NAMALWA (cell line): ENCODE results near the gene OR13J1.
A peak's percentile ranks its signal among the peaks of the same experiment; 100 is the strongest.

Experiments
- DNase-seq: peaks from one replicate; pipeline ENCODE4 v3.0.0-alpha.2; 2015; ENCODE audit warnings: low spot score

OR13J1 gene

DNA sequence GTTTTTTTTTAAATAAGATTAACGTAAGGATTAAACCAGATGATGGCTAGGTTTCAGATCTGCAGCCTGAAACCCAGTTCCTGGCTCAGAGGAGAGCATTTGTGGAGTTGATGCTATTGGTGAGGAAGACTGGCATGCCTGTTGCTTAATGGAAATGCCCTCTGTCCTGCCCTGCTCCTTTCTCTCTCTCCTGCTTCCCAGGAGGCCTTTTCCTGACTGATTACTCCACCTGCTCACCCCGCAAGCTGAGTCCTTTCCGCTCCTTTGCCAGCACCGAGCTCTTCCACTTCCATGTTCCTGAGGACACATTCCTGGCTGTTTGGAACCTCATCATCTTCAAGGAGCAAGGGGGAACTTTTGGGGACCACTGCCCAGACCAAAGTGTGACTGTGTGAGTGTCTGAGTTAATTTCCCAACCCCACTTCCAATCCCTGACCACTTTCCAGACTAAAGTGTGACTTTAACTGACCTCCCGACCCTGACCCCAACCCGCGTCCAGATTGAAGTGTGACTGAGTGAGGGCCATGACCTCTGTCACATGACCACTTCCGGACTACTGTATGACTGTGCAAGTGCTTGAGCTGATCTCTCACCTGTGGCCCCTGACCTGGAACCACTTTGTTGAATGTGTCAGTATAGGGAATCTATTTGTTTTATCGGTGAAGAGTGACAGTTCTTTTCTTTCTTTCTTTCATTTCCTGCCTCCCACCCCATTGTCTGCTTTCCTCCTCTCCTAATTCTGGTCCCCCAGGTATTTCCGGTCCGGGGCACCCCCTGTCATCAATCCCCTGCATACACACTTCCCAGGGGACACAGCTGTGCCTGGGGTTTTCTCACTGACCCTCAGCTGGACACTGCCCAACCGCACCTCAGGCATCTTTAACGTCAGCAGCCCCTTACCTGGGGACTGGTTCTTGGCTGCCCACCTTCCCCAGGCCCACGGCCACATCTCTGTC lies 35.7 kb downstream of the OR13J1 start:
- DNase-seq: no peak

DNA sequence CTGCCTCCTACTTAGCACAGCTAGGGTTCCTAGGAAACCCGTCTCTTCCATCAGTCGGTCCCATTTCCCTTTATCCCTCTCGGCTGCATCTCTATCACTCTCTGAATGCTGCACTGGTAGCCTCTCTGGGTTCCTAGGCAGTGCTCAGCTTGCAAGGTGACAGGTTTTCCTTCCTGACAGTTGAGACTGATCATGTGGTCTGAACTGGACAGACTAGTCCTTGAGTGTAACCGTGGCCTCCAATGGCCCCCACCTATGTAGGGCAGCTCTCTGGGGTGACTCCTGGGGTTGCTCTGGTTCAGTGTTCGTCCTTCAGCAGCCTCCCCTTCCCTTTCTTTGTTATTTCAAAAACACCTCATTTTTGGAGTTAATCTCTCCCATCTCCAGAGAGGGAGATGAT lies 37.4 kb downstream of the OR13J1 start:
- DNase-seq: no peak

DNA sequence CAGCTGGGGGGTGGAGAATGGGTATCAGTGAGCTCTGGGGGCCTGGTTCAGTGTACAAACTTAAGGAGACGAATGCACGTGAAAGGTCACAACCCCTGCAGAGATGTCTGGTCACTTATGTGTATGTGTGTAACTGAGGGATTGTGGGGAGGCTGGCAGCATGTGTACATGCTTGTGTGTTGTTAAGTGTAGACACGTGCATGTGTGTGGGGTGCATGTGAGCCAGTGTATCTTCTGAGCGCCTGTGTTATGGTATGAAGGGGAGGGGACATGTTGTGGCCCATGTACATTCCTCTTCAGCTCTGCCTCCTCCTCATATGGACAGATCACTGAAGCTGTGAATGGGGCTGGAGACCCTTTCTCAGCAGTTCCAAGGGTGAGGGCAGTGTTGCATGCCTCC lies 39.2 kb downstream of the OR13J1 start:
- DNase-seq: no peak

DNA sequence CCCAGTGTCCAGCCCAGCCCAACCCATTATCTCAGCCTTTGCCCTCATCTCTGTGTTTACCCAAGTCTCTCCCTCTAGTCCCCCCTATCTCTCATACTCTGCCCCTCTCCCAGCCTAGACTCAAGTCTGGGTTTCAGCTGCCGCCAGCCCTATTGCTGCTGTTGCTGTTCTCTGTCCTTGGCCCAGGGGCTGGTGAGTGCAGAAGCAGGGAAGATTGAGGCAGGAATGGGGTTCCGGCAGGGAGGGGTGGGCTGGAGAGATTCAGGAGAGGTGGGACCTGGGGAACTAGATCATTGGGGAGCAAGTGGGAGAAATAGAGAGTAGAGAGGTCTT lies 40.5 kb downstream of the OR13J1 start:
- peak; percentile 35 for DNase-seq

DNA sequence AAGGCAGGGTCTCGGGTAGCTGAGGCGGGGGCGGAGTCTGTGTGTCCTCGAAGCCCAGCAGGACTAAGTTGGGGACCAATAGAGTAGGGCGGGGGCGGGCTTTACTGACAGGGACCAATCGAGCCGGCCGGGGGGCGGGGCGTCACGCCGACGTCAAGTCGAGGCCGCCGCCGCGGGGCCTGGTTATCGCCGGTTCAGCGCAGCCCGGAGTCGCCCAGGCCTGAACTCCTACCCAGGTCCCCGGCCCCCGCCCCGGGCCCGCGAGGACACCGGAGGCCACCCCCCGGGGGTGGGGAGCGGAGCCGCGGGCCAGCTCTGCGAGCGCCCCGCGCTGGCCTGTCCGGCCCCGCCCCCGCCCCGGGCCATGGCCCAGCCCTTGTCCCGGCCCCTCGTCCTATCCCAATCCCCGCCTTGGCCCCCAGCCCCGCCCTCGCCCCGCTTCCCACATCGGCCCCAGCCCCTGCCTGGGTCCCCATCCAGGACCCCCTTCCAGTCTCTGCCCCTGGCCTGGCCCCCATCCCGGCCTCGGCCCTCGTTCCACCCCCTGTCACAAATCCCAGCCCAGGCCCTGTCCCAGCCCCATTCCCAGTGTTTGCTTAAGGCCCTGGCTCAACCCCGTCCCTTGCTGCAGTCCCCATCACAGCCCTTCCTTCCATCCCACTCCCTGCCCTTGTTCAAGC lies 41.0 kb downstream of the OR13J1 start, which contains the start of gene TMEM8B:
Gene TMEM8B (plus strand): TSS at position 145 of the 680 bp plus-strand sequence. CDS start 220 bp downstream, at position 365.
- DNase-seq: peak; percentile 92

DNA sequence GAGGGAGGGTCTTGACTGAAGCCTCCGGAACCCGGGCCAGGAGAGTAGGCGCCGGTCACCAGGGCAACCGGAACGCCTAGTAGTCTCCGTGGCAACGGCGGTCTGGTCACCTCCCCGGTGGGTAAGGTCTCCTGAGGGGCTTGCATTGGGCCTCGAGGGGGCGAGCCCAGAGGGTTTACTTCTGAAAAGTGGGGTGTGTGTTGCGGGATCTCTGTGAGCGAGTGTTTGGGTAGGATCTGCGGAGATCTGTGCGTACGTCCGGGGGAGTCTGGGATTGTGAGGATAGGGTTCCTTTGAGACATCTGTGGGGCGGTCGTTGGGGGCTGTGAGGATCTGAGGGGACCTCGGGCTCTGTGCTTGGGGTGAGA lies 41.5 kb downstream of the OR13J1 start, which contains the start of gene FAM221B:
Gene FAM221B (minus strand): TSS at position 17 of the 368 bp plus-strand sequence. CDS start 2,571 bp downstream, outside the sequence.
- DNase-seq: no peak

DNA sequence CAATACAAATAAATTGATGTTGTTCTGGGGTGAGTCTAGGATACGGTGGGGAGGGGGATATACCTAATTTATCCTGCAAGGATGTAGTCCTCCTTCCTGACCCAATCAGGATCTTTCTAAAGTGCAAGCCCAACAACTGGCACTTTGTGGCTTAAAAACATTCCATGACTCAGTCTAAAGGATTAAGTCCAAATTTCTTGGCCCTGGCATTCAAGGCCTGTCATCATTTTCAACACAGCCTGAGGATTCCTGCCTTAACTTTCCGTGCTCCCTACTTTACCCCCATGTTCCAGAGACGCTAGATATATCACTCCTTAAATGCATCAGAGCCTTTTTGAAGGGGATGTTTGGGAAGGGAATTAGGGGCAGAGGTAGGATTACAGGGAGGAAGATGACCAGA lies 42.7 kb downstream of the OR13J1 start:
- DNase-seq: no peak

DNA sequence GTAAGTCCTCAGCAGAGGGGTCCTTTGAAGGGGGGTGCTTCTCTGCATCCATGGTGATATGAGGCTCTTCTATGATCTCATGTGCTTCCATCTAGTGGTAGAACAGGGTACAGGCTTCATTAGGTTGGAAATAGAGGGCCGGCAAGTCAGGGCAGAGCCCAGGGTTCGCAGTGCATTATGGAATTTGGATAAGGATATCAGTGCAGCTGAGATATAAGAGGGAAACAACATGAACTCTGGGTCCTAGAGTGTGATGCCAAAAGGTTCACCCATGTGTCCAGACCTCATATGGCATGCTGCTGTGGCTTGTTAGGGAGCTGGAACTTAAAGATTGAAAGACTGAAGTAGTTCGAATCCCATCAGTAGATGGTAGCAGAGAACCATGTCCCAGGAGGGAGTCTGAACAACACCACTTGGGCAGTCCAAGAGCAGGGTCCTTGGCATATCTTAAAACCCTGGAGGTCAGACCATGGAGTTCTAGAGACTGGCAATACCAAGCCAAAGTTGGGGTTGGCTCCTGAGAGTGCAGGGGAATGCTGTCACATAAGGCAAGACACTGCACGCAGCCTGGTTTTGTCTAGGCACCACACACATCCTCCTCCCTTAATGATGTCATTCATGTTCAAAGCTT lies 44.0 kb downstream of the OR13J1 start:
- DNase-seq: peak; percentile 85

DNA sequence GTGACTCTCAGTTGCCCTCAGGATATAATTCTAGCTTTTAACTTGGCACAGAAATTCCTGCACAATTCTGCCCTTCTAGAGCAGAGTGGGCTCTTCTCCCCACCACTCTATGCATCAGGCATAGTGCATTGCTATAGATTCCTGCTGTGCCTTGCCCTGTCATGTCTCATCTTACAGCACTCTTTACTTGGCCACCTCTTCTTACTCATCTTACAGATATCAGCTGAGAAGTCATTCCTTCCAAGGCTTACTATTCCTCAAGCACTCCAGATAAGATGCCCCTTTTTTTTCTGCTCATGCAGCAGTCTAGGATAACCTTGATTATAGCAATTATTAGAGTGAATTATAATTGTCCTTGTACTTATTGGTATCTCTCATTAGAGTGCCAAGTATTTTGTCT lies 47.3 kb downstream of the OR13J1 start:
- no peak for DNase-seq

DNA sequence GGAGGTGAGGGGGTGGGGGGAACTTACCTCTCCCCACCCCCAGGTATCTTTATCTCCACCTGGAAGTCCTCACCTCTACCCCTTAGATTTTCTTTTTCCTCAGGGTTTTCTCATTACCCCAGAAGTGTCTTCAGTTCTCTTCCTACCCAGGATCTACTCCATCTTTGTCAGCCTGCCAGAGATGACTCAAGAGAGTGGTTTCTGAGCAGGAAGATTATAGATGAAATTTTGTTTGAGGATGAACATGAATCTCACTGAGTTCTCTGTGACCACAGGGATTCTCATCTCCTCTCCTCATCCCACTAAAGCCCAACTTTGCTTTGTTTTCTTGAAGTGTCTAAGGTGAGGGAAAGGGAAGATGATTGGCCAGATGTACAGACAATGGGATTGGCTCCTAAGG lies 50.1 kb downstream of the OR13J1 start:
- no peak for DNase-seq
